ENCODE measurements around the gene VSIG10L. TPM values are rescaled to one million over a fixed set of nuclear protein-coding genes. Genes with fewer than 3 reads are reported as not detected.

VSIG10L gene
- total RNA-seq, 1 experiment from 2014 or later, result 4.6 TPM

GRCh38 chr19:51331716-51332115 is 10.2 kb downstream of the VSIG10L start:
- H3K79me2 ChIP-seq (ENCODE audit: insufficient read depth, low read length), result no peaks in the 10 kb centered on the region
- H3K9ac ChIP-seq (ENCODE audit: low read length), result no peak overlapping the region
- no peak overlapping the region for H3K27ac ChIP-seq (ENCODE audit: low read depth, low read length)
- no peaks in the 10 kb centered on the region for H3K27me3 ChIP-seq (ENCODE audit: insufficient read depth, low read length)
- no peaks in the 10 kb centered on the region for H3K9me3 ChIP-seq (ENCODE audit: control insufficient read depth in 1 of 2, insufficient read depth in 1 of 2, low read depth in 1 of 2, low read length in 2 of 2)
- POLR2A ChIA-PET, result no interaction called here
- ATAC-seq (no peak), DNase-seq (ENCODE audit: low read depth, low spot score) (no peak)
- intact Hi-C loops (cut with micrococcal nuclease), result no loop called here
- H2AFZ ChIP-seq (ENCODE audit: low read depth, low read length, poor library complexity, severe bottlenecking), result no peak overlapping the region
- peaks cover 2 to 10% of the 10 kb centered on the region in 2 experiments; a peak in 2 of 4 replicates for H3K4me1 ChIP-seq (ENCODE audit: control insufficient read depth in 1 of 2, insufficient read depth in 2 of 2, low read length in 2 of 2)
- H3K4me2 ChIP-seq (ENCODE audit: low read length), result no peak overlapping the region
- no peaks in the 10 kb centered on the region for H4K20me1 ChIP-seq (ENCODE audit: insufficient read depth)
- RAD21 ChIA-PET (ENCODE audit: low non-redundant PET in 1 of 2, low total read pairs in 2 of 2, uncharacterized antibody in 2 of 2, unreplicated experiment in 2 of 2), result no interaction called here
- H3K9me2 ChIP-seq (ENCODE audit: insufficient read depth), result no peaks in the 10 kb centered on the region
- CTCF ChIA-PET, result no interaction called here
- H3K36me3 ChIP-seq (ENCODE audit: control insufficient read depth in 1 of 2, insufficient read depth in 2 of 2, low read length in 2 of 2), result no peaks in the 10 kb centered on the region
- 0 out of 6 replicates have a peak, but pooled peaks of 1 of the 3 experiments have one; percentile 7 for TF ChIP-seq CTCF (IDR thresholded peaks at IDR 0.05 in 2 of 3, conservative IDR thresholded peaks at IDR 0.05 in 1 of 3; ENCODE audit: borderline replicate concordance in 1 of 3, insufficient read depth in 1 of 3, low read depth in 2 of 3, low read length in 2 of 3)
- TF ChIP-seq JUND (IDR thresholded peaks at IDR 0.05), result no peak
- no peak overlapping the region for H3K4me3 ChIP-seq (replicated peaks in 1 of 2; ENCODE audit: low read depth in 1 of 2, low read length in 2 of 2)
- BruUV-seq (replicated peaks), result no TSS peak

GRCh38 chr19:51331193-51331592 is 10.7 kb downstream of the VSIG10L start:
- ChIA-PET RAD21 (ENCODE audit: low non-redundant PET in 1 of 2, low total read pairs in 2 of 2, uncharacterized antibody in 2 of 2, unreplicated experiment in 2 of 2) (no interaction called here), CTCF (no interaction called here)
- no peak for ATAC-seq

More at GRCh38 chr19:51331193-51331592, 10.7 kb downstream of the VSIG10L start:
- TF ChIP-seq ZNF274 (IDR thresholded peaks at IDR 0.05; ENCODE audit: low read depth, low read length) (no peak), POLR2A (IDR thresholded peaks at IDR 0.05; ENCODE audit: borderline replicate concordance, extremely low read depth, insufficient read depth, insufficient read length) (no peak), REST (IDR thresholded peaks at IDR 0.05; ENCODE audit: low read depth) (no peak), EGR1 (IDR thresholded peaks at IDR 0.05; ENCODE audit: low read depth) (no peak), CBX3 (IDR thresholded peaks at IDR 0.05; ENCODE audit: low read depth) (no peak), YY1 (IDR thresholded peaks at IDR 0.05; ENCODE audit: extremely low read depth, insufficient replicate concordance, low read depth, low read length) (no peak), EZH2 (IDR thresholded peaks at IDR 0.05) (no peak), CTCF (IDR thresholded peaks at IDR 0.05 in 2 of 3, conservative IDR thresholded peaks at IDR 0.05 in 1 of 3; ENCODE audit: borderline replicate concordance in 1 of 3, insufficient read depth in 1 of 3, low read depth in 2 of 3, low read length in 2 of 3) (no peak), TCF7L2 (IDR thresholded peaks at IDR 0.05; ENCODE audit: borderline replicate concordance, extremely low read depth, insufficient read depth, insufficient read length) (no peak)
- no TSS peak for BruUV-seq (replicated peaks)
- H3K27ac ChIP-seq (ENCODE audit: low read depth, low read length), result no peak overlapping the region
- H3K9me2 ChIP-seq (ENCODE audit: insufficient read depth), result no peaks in the 10 kb centered on the region
- H3K4me1 ChIP-seq (ENCODE audit: control insufficient read depth in 1 of 2, insufficient read depth in 2 of 2, low read length in 2 of 2), result peaks cover 2 to 10% of the 10 kb centered on the region in 2 experiments; a peak in 2 of 4 replicates
- H3K27me3 ChIP-seq (ENCODE audit: insufficient read depth, low read length), result no peaks in the 10 kb centered on the region
- H3K4me2 ChIP-seq (ENCODE audit: low read length), result no peak overlapping the region
- H3K9me3 ChIP-seq (ENCODE audit: control insufficient read depth in 1 of 2, insufficient read depth in 1 of 2, low read depth in 1 of 2, low read length in 2 of 2), result no peaks in the 10 kb centered on the region
- H4K20me1 ChIP-seq (ENCODE audit: insufficient read depth), result no peaks in the 10 kb centered on the region
- H3K9ac ChIP-seq (ENCODE audit: low read length), result no peak overlapping the region
- DNase-seq (ENCODE audit: low read depth, low spot score), result no peak
- H2AFZ ChIP-seq (ENCODE audit: low read depth, low read length, poor library complexity, severe bottlenecking), result no peak overlapping the region
- no peaks in the 10 kb centered on the region for H3K79me2 ChIP-seq (ENCODE audit: insufficient read depth, low read length)
- intact Hi-C loops (cut with micrococcal nuclease), result no loop called here
- H3K4me3 ChIP-seq (replicated peaks in 1 of 2; ENCODE audit: low read depth in 1 of 2, low read length in 2 of 2), result no peak overlapping the region
- POLR2A ChIA-PET, result no interaction called here
- H3K36me3 ChIP-seq (ENCODE audit: control insufficient read depth in 1 of 2, insufficient read depth in 2 of 2, low read length in 2 of 2), result no peaks in the 10 kb centered on the region

Measured in HCT116 (cell line).